SK-N-SH (cell line): ENCODE data around the gene SGCA. TPM values are rescaled to one million over a fixed set of nuclear protein-coding genes. Genes with fewer than 3 reads are reported as not detected.

ENCODE experiments used
- CTCF ChIA-PET: fragments of 300-600, 350-600 bp; formaldehyde crosslinking; extraction: SDS; loops from one replicate; lab custom pipeline; 2021; lab: Yijun Ruan, JAX
- POLR2A ChIA-PET: fragments of 350-600 bp; sonication (Branson Sonifier 250); formaldehyde crosslinking; extraction: SDS; loops from one replicate; lab custom pipeline; 2020; ENCODE audit warnings: antibody characterized with exemption, inconsistent platforms; lab: Yijun Ruan, JAX
- DNase-seq: peaks from one replicate; pipeline ENCODE4 v3.0.0; 2012
- H2AFZ ChIP-seq: fragments of 200-600 bp; sonication (generic); 2 replicates; pipeline ENCODE4 v1.8.1; 2016; ENCODE audit warnings: antibody characterized with exemption, mild to moderate bottlenecking, low read depth
- H3F3A ChIP-seq: fragments of 200-600 bp; sonication (generic); replicated peaks from 2 replicates; pipeline ENCODE3; 2016; ENCODE audit warnings: antibody characterized with exemption, mild to moderate bottlenecking; ENCODE audit not compliant: insufficient read depth
- H3K27ac ChIP-seq, 2 experiments: fragments of 200-500 bp in 1 of 2; fragments of 200-600 bp in 1 of 2; sonication (Bioruptor generic) in 1 of 2; sonication (generic), shearing (Covaris generic) in 1 of 2; 2 replicates each; pipeline versions ENCODE4 v1.5.1 to v1.6.1; 2014 to 2016; ENCODE audit warnings: low read depth in 2 of 2, inconsistent platforms in 1 of 2, low read length in 1 of 2, mild to moderate bottlenecking in 1 of 2, mixed read lengths in 1 of 2
- H3K27me3 ChIP-seq: fragments of 200-600 bp; sonication (generic), shearing (Covaris generic); 2 replicates; pipeline ENCODE4 v1.6.1; 2016; ENCODE audit warnings: mixed run types; ENCODE audit not compliant: insufficient read depth
- H3K36me3 ChIP-seq, 2 experiments: fragments of 200-500 bp in 1 of 2; fragments of 200-600 bp in 1 of 2; sonication (Bioruptor generic) in 1 of 2; sonication (generic) in 1 of 2; replicated peaks in 1 of 2; 2 replicates each; pipeline versions ENCODE3 to v1.5.1; 2014 to 2016; ENCODE audit warnings: low read length in 1 of 2, mild to moderate bottlenecking in 1 of 2; ENCODE audit not compliant: insufficient read depth in 2 of 2, control insufficient read depth in 1 of 2
- H3K4me1 ChIP-seq, 2 experiments: fragments of 200-500 bp in 1 of 2; fragments of 200-600 bp in 1 of 2; sonication (Bioruptor generic) in 1 of 2; sonication (generic), shearing (Covaris generic) in 1 of 2; 2 replicates each; pipeline versions ENCODE4 v1.5.1 to v1.6.1; 2014 to 2016; ENCODE audit warnings: low read depth in 1 of 2, low read length in 1 of 2, mixed run types in 1 of 2; ENCODE audit not compliant: insufficient read depth in 2 of 2, control insufficient read depth in 1 of 2
- H3K4me2 ChIP-seq: fragments of 200-600 bp; sonication (generic), shearing (Covaris generic); 2 replicates; pipeline ENCODE4 v1.6.1; 2017; ENCODE audit warnings: mixed run types
- H3K4me3 ChIP-seq, 2 experiments: fragments of 200-500 bp in 1 of 2; fragments of 200-600 bp in 1 of 2; sonication (Bioruptor generic) in 1 of 2; sonication (generic), shearing (Covaris generic) in 1 of 2; 2 replicates each; pipeline versions ENCODE4 v1.5.1 to v1.8.1; 2014 to 2016; ENCODE audit warnings: low read depth in 2 of 2, inconsistent platforms in 1 of 2, low read length in 1 of 2, mild to moderate bottlenecking in 1 of 2, mixed read lengths in 1 of 2, moderate library complexity in 1 of 2
- H3K79me2 ChIP-seq: fragments of 200-600 bp; sonication (generic); 2 replicates; pipeline ENCODE4 v1.8.1; 2017; ENCODE audit warnings: mild to moderate bottlenecking; ENCODE audit not compliant: insufficient read depth
- H3K9ac ChIP-seq: fragments of 200-600 bp; sonication (generic); 2 replicates; pipeline ENCODE4 v1.6.1; 2017; ENCODE audit warnings: mixed run types
- H3K9me2 ChIP-seq: fragments of 200-600 bp; sonication (generic); 2 replicates; pipeline ENCODE4 v1.6.1; 2017; ENCODE audit warnings: mixed run types
- H3K9me3 ChIP-seq: fragments of 200-600 bp; sonication (generic); 2 replicates; pipeline ENCODE4 v1.6.1; 2017; ENCODE audit warnings: mixed run types, mild to moderate bottlenecking, moderate library complexity
- H4K20me1 ChIP-seq: fragments of 200-600 bp; sonication (generic); 2 replicates; pipeline ENCODE4 v1.6.1; 2017; ENCODE audit warnings: mild to moderate bottlenecking, mixed run types; ENCODE audit not compliant: insufficient read depth
- CTCF ChIP-seq: fragments of 200-600 bp; sonication (generic); IDR thresholded peaks from 2 replicates; pipeline ENCODE4 v1.6.1; 2017; ENCODE audit warnings: antibody characterized with exemption, mild to moderate bottlenecking, moderate library complexity
- ELF1 ChIP-seq: IDR thresholded peaks from 2 replicates; pipeline ENCODE4 v1.4.0; 2012
- JUND ChIP-seq: IDR thresholded peaks from 2 replicates; pipeline ENCODE4 v1.4.0; 2012
- MXI1 ChIP-seq: IDR thresholded peaks from 2 replicates; pipeline ENCODE4 v1.6.1; 2012; ENCODE audit warnings: mild to moderate bottlenecking, low read depth, low read length, improper control_type of control experiment
- POLR2AphosphoS5 ChIP-seq: IDR thresholded peaks from 2 replicates; pipeline ENCODE4 v1.6.1; 2012; ENCODE audit warnings: low read depth, low read length
- TCF12 ChIP-seq: IDR thresholded peaks from 2 replicates; pipeline ENCODE4 v1.4.0; 2012
- TEAD4 ChIP-seq: IDR thresholded peaks from 2 replicates; pipeline ENCODE4 v1.4.0; 2012; ENCODE audit warnings: mild to moderate bottlenecking, borderline replicate concordance; ENCODE audit not compliant: insufficient read depth
- WGBS: methylation state at CpG from one replicate; pipeline ENCODE4 v1.1.6; 2017; ENCODE audit warnings: low lambda C conversion rate; 5-methylcytosine and 5-hydroxymethylcytosine counted together
- polyA plus RNA-seq, 3 experiments: library from polyadenylated mRNA; depleted of rRNA; stranded (reverse); fragments of >200 nt; gene quantifications; 2 replicates each; pipeline ENCODE4 v1.2.3, GENCODE V29; 2012
- TF ChIP-seq, protein P1 (sequence below): IDR thresholded peaks from 2 replicates; pipeline ENCODE4 v1.4.0; 2012; ENCODE audit warnings: low read depth, borderline replicate concordance
- TF ChIP-seq, protein P2 (sequence below): fragments of 150-350 bp; IDR thresholded peaks from 2 replicates; pipeline ENCODE4 v1.6.1; 2017; ENCODE audit warnings: antibody characterized with exemption, low read length, low read depth, borderline replicate concordance

The SGCA gene
- polyA plus RNA-seq, 1 of the 3 experiments (the other 2 are of a cell fraction), result not detected

DNA sequence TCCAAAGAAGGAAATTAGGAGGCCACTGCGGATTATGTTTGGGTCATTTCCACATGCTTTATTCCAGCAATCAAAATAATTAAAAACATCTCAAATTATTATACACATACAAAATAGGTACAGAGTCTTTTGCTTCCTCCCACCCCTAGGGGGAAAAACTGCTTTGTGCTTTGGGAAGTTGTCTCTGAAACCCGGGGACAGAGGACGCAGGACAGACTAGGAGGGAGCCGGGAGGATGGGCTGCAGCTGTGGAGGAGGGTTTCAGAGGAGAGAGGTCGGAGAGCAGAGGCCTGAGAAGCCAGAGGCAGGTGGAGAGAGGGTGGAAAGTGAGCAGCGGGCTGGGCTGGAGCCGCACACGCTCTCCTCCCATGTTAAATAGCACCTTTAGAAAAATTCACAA lies 18.3 kb downstream of the SGCA start:
- Histone ChIP-seq H3F3A (peaks cover 95% of the 10 kb centered on the region), H3K9ac (no peak overlapping the region), H3K36me3 (peaks cover 48 to 51% of the 10 kb centered on the region in 2 experiments), H3K9me2 (no peaks in the 10 kb centered on the region), H3K9me3 (no peaks in the 10 kb centered on the region), H3K4me1 (peaks cover 0 to 17% of the 10 kb centered on the region in 2 experiments; a peak in 1 of 4 replicates), H4K20me1 (peaks cover 76% of the 10 kb centered on the region), H3K27me3 (no peaks in the 10 kb centered on the region), H2AFZ (no peak overlapping the region), H3K27ac (peak overlapping the region in 1 of 2 experiments; percentile 100; a peak in 2 of 4 replicates), H3K79me2 (peaks cover 3% of the 10 kb centered on the region; the same call in 1 of the 2 replicates), H3K4me2 (no peak overlapping the region), H3K4me3 (no peak overlapping the region)
- 75% methylated on average over 8 of the region's 8 CpGs for WGBS
- POLR2A ChIA-PET, result no interaction called here
- CTCF ChIA-PET, result interaction anchor here (4.0 kb wide), 1 partner anchor 17 kb away, joined by 31 read pairs; the partner anchor contains the start of gene COL1A1
- peak; percentile 71 for DNase-seq
- TF ChIP-seq TEAD4, result no peak
- TF ChIP-seq, protein P1, sequence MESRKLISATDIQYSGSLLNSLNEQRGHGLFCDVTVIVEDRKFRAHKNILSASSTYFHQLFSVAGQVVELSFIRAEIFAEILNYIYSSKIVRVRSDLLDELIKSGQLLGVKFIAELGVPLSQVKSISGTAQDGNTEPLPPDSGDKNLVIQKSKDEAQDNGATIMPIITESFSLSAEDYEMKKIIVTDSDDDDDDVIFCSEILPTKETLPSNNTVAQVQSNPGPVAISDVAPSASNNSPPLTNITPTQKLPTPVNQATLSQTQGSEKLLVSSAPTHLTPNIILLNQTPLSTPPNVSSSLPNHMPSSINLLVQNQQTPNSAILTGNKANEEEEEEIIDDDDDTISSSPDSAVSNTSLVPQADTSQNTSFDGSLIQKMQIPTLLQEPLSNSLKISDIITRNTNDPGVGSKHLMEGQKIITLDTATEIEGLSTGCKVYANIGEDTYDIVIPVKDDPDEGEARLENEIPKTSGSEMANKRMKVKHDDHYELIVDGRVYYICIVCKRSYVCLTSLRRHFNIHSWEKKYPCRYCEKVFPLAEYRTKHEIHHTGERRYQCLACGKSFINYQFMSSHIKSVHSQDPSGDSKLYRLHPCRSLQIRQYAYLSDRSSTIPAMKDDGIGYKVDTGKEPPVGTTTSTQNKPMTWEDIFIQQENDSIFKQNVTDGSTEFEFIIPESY, result no peak
- TF ChIP-seq JUND, result 0 out of 2 replicates have a peak, but pooled peaks have one; percentile 2
- no peak for TF ChIP-seq TCF12
- TF ChIP-seq ELF1, result no peak
- TF ChIP-seq, protein P2, sequence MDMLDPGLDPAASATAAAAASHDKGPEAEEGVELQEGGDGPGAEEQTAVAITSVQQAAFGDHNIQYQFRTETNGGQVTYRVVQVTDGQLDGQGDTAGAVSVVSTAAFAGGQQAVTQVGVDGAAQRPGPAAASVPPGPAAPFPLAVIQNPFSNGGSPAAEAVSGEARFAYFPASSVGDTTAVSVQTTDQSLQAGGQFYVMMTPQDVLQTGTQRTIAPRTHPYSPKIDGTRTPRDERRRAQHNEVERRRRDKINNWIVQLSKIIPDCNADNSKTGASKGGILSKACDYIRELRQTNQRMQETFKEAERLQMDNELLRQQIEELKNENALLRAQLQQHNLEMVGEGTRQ, result no peak
- TF ChIP-seq CTCF, result peak; percentile 46

- peaks cover 3% of the 10 kb centered on the region; the same call in 1 of the 2 replicates for H3K79me2 ChIP-seq
- peaks cover 83% of the 10 kb centered on the region for H4K20me1 ChIP-seq
- H3K9ac ChIP-seq, result no peak overlapping the region
- peaks cover 55 to 58% of the 10 kb centered on the region in 2 experiments for H3K36me3 ChIP-seq
- H3K9me2 ChIP-seq, result no peaks in the 10 kb centered on the region
- TF ChIP-seq POLR2AphosphoS5, result peak; percentile 70
- no peak for TF ChIP-seq MXI1
- H3K27me3 ChIP-seq, result no peaks in the 10 kb centered on the region
- POLR2A ChIA-PET, result no interaction called here
- peak overlapping the region in 1 of 2 experiments; percentile 100; a peak in 3 of 4 replicates for H3K27ac ChIP-seq
- H3K9me3 ChIP-seq, result no peaks in the 10 kb centered on the region
- CTCF ChIA-PET, result interaction anchor here (1.1 to 13.8 kb wide), 2 partner anchors 13 to 112 kb away, joined by 4 to 463 read pairs; partner anchors contain the start of gene SGCA
- H2AFZ ChIP-seq, result no peak overlapping the region
- no peak overlapping the region for H3K4me3 ChIP-seq
- H3K4me2 ChIP-seq, result no peak overlapping the region
- peaks cover 0 to 17% of the 10 kb centered on the region in 2 experiments; a peak in 2 of 4 replicates for H3K4me1 ChIP-seq
- no peak for DNase-seq
- H3F3A ChIP-seq, result peaks cover 95% of the 10 kb centered on the region
- WGBS, result 88% methylated on average over 18 of the region's 19 CpGs
Measured at GRCh38 chr17:50184611-50185398, 19.0 kb downstream of the SGCA start.
